RWPE1 (cell line): ENCODE measurements around the gene NADSYN1.

ENCODE experiments used
- CTCF ChIA-PET: fragments of 350-600 bp; sonication (Branson Sonifier 250); formaldehyde crosslinking; extraction: SDS; loops from one replicate; lab custom pipeline; 2021; lab: Yijun Ruan, JAX
- POLR2A ChIA-PET: fragments of 400-600 bp; formaldehyde crosslinking; extraction: SDS; loops from one replicate; lab custom pipeline; 2020; ENCODE audit warnings: antibody characterized with exemption; ENCODE audit not compliant: low non-redundant PET; lab: Yijun Ruan, JAX
- DNase-seq: peaks from one replicate; pipeline ENCODE4 v3.0.0; 2012; ENCODE audit warnings: low spot score
- H3K27ac ChIP-seq: fragments of 450-650 bp; 2 replicates; pipeline ENCODE4 v1.5.1; 2017
- TF ChIP-seq, protein P1 (sequence below): fragments of 450-650 bp; conservative IDR thresholded peaks from 2 replicates; pipeline ENCODE4 v1.5.1; 2017; ENCODE audit warnings: low read depth, mild to moderate bottlenecking

The NADSYN1 gene

DNA sequence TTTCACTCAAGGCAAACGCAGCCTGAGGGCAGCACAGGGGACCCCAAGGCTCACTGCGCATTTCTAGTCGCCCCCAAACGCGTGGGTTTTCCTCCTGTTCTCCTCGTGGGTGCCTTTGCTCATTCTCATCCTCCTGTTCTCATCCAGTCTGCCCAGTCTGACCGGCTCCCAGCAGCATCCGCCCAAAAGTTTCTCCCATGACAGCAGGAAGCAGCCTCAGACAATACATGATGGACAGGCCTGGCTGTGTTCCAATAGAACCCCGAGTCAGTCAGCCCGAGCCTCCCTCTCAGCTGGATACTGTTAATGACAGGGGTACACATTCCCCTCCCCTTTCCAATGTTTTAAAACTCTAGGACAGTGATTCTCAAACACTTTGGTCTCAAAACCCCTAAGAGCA, 51.5 kb downstream of the NADSYN1 start:
- ChIA-PET POLR2A (no interaction called here), CTCF (interaction anchor here (0.6 to 0.8 kb wide), 2 partner anchors 29 to 831 kb away, joined by 4 to 5 read pairs; no protein-coding TSS in a partner anchor)
- TF ChIP-seq, protein P1, sequence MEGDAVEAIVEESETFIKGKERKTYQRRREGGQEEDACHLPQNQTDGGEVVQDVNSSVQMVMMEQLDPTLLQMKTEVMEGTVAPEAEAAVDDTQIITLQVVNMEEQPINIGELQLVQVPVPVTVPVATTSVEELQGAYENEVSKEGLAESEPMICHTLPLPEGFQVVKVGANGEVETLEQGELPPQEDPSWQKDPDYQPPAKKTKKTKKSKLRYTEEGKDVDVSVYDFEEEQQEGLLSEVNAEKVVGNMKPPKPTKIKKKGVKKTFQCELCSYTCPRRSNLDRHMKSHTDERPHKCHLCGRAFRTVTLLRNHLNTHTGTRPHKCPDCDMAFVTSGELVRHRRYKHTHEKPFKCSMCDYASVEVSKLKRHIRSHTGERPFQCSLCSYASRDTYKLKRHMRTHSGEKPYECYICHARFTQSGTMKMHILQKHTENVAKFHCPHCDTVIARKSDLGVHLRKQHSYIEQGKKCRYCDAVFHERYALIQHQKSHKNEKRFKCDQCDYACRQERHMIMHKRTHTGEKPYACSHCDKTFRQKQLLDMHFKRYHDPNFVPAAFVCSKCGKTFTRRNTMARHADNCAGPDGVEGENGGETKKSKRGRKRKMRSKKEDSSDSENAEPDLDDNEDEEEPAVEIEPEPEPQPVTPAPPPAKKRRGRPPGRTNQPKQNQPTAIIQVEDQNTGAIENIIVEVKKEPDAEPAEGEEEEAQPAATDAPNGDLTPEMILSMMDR = no peak
- no peak for DNase-seq
- no peak overlapping the region for H3K27ac ChIP-seq

DNA sequence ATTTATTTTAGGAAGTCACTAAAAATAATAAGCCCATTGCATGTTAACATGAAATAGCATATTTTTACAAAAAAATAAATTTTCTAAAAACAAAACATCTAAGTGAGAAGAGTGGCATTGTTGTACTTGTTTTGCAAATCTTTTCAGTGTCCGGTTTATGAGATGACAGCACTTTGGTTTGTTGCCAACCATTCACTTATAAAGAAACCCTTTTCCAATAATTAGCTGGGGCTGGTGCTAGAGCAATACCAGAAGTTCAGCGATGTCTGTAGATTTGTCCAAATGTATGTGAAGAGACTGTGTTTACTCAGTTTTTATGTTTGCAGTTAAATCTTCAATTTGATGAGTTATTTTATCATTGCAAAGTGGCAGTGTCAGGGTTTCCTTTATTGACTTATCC, 52.0 kb downstream of the NADSYN1 start:
- TF ChIP-seq, protein P1 = no peak
- CTCF ChIA-PET = interaction anchor here (0.8 kb wide), 1 partner anchor 30 kb away, joined by 5 read pairs; no protein-coding TSS in a partner anchor
- POLR2A ChIA-PET = no interaction called here
- no peak for DNase-seq
- H3K27ac ChIP-seq = no peak overlapping the region

DNA sequence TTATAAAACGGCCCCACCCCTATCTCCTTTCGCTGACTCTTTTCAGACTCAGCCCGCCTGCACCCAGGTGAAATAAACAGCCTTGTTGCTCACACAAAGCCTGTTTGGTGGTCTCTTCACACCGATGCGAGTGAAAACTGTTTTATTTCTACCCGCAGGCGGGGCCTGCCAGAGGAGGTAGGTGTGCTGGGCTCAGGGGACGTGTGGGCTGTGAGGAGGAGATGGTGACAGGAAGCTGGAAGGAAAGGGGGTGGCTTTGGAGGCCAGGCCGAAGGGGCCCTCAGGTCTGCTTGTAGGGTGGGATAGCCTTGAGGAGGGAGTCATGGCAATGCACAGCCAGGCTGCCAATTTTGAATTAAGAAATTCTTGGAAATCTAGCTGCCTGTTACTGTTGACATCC, 52.8 kb downstream of the NADSYN1 start:
- POLR2A ChIA-PET = no interaction called here
- no peak for DNase-seq
- TF ChIP-seq, protein P1 = no peak
- no peak overlapping the region for H3K27ac ChIP-seq
- CTCF ChIA-PET = no interaction called here

DNA sequence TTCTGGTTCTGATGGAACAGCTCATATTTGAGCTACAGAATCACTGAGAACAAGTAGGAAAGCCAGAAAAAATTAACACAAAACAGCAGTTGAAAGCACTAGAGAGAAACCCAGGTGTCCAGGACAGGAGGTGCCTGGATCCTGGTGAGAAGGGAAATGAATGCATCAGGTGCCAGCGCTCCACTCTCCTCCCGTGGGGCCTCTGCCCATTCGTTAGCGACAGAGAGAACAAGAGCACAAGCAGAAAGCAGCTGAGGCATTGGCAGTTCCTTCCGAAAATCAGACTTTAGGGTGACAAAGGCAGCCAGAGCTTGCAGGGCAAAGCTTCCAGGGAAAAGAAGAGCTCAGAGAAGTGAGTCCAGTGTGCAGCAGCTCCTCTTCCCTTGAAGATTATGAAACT, 54.1 kb downstream of the NADSYN1 start:
- no peak overlapping the region for H3K27ac ChIP-seq
- ChIA-PET CTCF (interaction anchor here (0.7 kb wide), 1 partner anchor 814 kb away, joined by 6 read pairs; no protein-coding TSS in a partner anchor), POLR2A (no interaction called here)
- TF ChIP-seq, protein P1 = no peak
- DNase-seq = no peak

DNA sequence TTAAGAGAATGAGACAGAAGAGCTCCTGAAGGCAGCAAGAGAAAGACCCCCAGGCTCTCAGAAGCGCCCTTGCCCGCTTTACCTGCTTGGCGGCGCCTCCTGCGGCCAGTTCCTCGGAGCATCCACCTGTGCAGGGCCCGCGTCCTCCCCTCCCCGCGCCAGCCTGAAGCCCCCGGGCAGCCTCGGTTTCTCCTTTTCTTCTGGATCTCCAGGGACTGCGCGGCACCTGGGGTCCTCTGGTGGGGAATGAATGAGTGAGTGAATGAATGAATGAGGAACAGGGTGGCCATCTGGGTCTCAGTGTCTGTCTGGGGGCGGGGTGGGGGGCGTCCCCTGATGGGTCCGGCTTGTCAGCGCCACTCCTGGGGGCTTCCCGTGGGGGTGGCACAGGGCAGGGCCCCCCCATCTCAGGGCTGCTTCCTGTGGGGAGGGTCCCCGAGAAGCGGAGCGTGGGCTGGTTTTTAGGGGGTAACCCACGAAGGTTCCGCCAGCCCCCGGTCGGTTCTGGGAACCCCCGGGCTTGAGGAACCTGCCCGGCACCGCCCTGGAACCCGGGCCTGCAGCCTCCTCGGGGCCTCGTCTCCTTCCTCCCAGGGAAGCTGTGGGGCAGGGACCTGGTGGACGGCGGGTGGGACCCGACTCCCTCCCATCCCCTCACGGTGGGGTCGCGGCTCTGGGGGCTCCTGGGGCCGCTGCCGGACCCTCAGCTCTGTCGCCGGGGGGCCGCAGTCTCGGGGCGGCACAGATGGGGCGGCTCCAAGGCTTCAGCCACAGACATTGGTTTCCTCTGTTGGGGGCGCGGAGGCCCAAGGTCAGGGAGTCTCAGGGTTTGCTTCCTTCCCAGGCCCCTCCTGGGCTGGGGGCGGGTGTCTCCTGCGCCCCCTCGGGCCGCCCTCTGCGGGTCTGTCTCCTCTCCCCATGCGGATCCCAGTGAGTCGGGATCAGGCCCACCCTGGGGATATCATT, 65.8 kb downstream of the NADSYN1 start:
- TF ChIP-seq, protein P1 = no peak
- ChIA-PET POLR2A (no interaction called here), CTCF (interaction anchor here (0.7 kb wide), 1 partner anchor 431 kb away, joined by 4 read pairs; no protein-coding TSS in a partner anchor)

DNA sequence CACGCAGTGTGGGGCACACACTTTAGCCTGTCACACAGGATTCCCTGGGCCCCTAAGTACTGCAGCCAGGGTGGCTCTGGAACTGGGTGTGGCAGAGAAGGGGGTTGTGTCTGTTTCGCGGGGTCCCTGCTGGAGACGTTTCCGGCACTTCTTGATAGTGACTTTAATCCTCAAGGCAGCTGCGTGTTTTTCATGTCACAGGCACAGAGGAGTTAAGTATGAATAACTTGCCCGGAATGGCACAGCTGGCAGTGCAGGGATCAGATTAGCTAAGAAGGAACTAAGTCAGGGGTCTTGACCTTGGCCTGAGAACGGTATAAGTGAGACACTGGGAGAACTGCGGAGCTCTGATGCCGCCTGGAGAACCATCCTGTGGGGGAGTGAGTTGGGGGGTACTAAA, 66.5 kb downstream of the NADSYN1 start:
- TF ChIP-seq, protein P1 = no peak
- DNase-seq = no peak
- ChIA-PET POLR2A (no interaction called here), CTCF (no interaction called here)
- no peak overlapping the region for H3K27ac ChIP-seq

More for the DNA sequence above, 65.8 kb downstream of the NADSYN1 start:
- no peak overlapping the region for H3K27ac ChIP-seq
- no peak for DNase-seq
